Iris pigment epithelial cell (primary cell): Measurements from ENCODE around the gene LONP2.
A peak's percentile ranks its signal among the peaks of the same experiment; 100 is the strongest.

ENCODE experiments used
- DNase-seq: peaks from one replicate; pipeline ENCODE4 v3.0.0-alpha.2; 2011; ENCODE audit warnings: low read depth

Gene LONP2, protein sequence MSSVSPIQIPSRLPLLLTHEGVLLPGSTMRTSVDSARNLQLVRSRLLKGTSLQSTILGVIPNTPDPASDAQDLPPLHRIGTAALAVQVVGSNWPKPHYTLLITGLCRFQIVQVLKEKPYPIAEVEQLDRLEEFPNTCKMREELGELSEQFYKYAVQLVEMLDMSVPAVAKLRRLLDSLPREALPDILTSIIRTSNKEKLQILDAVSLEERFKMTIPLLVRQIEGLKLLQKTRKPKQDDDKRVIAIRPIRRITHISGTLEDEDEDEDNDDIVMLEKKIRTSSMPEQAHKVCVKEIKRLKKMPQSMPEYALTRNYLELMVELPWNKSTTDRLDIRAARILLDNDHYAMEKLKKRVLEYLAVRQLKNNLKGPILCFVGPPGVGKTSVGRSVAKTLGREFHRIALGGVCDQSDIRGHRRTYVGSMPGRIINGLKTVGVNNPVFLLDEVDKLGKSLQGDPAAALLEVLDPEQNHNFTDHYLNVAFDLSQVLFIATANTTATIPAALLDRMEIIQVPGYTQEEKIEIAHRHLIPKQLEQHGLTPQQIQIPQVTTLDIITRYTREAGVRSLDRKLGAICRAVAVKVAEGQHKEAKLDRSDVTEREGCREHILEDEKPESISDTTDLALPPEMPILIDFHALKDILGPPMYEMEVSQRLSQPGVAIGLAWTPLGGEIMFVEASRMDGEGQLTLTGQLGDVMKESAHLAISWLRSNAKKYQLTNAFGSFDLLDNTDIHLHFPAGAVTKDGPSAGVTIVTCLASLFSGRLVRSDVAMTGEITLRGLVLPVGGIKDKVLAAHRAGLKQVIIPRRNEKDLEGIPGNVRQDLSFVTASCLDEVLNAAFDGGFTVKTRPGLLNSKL

DNA sequence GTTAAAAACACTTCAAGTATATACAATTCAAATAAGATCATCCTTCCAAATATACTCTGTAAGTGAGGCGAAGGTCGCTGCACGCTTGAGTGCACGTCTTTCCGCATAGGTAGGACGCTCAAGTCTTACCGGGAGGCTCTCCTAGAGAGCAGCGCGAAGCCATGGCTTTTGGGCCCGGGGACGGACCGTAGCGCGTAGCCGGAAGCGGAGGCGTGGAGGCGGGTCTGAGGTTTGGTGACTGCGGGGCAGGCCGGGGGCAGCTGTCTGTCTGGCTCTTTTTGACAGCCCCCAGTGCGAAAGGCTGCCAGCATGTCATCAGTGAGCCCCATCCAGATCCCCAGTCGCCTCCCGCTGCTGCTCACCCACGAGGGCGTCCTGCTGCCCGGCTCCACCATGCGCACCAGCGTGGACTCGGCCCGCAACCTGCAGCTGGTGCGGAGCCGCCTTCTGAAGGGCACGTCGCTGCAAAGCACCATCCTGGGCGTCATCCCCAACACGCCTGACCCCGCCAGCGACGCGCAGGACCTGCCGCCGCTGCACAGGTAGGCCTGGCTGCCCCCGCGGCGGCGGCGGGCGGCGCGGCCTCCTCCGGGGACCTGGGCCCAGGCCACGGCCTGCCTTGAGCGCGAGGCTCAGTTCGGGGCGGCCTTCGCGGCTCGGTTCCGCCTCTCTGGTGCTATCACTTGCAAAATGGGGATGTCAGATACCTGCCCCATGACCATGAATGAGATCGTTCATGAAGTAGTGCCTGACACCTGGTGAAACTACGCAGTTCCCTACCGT lies at the start of gene LONP2:
TSS of gene LONP2 (plus strand) at position 221 of the 783 bp plus-strand sequence. CDS start at position 310, 89 bp downstream.
- DNase-seq: peak; percentile 91

DNA sequence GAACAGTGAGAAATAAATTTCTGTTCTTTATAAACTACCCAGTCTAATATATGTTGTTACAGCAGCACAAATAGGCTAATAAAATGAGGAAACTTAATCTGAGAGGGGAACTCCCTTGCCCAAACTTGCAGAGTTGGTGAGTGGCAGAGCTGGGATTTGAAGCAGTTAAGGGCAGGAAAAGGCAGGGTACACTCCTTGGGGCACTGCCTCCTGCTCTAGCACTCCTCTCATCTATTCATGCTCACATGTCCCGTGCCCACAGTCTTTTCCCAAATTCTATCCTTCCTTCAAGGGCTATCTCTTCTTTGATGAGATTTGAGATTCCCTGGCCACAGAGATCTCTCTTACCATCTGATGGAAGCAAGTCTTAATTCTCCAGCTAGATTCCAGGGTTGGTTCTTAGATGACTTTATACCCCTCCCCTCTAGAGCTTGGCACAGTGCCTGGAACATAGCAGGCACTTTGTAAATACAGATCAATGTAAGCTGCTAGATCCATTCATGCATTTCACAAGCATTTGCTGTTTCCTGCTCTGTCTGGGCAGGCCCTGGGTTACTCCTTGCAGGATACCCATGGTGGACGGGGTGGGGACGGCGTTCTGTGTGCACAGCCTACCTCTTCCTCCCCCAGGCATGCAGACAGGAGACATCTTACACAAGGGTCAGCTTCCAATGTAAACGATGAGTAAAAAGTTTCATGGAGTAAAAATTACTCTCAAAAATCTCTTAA lies 49.1 kb upstream of the LONP2 start:
- peak; percentile 76 for DNase-seq

DNA sequence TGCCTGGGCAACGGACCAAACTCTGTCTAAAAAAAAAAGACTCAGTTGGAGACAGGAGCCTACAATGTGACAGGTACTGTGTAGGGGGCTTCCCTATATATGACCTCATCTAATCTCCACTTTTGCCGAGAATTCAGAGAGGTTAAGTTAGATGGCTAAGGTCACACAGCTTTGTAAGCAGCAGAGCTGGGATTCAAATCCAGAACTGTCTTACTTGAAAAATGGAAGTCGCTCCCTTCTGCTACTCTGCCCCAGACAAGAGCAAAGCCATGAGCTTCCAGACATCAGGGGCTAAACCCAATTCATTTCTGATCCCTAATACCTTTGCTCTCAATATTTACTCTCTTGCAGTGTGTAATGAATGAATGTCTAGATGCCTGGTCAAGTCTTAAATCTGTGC lies 46.8 kb upstream of the LONP2 start:
- DNase-seq: no peak

DNA sequence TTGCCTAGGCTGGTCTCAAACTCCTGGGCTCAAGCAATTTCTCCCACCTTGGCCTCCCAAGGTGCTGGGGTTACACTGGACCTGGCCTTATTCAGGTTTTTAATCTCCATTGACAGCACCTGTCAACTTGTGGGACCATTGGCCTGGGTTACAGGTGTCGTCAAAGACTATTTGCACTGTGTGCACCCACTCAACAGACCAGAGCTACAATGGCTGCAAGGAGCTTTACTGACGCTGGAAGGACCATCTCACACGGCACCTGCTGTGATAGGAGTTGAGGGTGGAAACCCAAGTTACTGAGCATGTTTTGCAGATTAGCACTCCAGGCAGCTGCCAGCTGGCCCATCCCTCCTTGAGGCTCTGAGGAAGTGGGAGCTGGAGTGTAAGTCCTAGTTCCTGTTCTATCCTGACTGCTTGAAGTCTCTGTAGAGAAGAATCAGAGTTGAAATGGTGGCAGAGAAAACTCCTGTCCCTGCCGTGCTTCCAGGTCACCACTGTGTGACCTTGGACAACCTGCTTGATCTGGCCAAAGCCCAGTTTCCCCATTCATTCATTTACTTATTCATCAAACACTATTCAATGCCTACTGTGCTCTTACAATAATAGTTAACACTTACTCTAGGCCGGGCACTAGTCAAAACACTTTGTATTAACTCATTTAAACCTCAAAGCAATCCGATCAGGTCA lies 42.4 kb upstream of the LONP2 start:
- DNase-seq: no peak

DNA sequence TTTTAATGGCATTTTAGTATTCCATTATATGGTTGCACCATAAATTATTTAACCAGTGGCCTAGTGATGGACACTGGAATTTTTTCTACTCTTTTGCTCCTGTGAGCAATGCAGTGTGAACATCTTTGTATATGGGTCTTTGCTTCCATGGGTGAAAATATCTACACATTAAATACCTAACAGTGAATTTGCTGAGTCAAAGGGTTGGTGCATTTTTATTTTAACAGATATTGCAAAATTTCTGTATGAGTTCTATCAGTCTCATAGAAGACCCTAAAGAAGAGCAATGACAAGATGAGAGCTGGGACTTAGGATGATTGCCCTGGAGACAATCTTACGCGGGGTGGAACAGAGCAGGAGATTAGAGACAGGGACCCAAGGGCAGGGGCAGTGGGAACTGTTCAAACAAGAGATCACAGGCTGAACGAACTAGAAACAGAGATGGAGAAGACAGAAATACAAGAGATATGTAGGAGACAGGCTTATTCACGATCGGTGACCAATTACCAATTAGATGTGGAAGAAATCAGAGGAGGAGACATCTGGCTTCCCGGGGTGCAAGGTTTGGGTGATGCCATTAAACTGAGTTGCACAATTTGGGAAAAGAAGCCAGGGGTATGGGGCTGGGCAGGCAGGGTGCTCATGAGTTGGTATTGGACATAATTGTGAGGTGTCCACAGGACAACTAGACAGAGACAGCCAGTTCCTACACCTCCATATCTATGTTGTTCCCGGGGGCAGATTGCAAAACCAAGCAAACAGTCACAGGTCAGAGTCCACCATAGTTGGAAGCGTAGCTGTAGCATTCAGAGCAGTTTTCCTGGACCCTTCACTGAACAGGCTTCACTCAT lies 39.9 kb upstream of the LONP2 start:
- DNase-seq: no peak

DNA sequence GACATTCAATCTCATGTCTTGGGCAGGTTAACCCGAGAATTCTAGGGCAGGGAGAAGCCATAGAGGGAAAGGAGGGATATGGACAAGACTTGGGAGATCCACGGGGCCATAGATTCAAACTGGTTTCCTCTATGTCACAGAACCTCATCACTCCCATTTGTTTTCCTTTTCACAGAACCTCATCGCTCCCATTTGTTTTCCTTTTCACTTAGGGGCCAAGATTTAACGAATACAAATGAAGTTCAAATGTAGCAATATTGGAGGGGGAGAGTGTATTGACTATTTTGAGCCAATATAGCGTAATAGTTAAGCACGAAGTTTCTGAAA lies 39.3 kb upstream of the LONP2 start:
- no peak for DNase-seq

DNA sequence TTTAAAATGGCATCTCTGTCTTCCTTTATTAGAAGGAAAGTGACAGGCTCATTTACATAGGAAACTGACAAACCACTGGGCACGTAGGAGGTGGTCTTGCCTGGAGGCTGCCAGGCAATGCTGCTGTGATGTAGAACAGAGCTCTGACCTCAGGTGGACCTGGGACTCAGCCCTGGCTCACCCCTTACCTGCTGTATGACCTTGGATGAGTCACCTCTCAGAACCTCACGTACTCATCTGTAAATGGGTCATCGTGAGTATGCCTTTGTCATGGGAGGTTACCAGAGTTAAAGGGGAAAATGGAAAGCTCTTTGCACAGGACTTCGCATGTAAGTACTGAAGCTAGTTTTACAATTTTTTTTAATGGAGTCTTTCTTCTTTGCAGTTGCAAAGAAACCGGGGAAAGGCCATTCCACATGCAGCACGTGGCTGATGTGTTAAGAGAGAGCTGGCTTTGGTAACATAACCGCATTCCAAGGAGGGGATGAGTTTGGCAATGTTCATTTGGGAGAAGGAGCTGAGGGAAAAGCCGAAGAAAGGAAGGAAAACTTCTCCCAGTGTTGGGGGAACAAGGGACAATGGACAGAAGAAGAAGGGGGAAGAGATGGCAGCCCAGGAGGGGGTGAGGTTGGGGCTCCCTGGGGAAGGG lies 37.4 kb upstream of the LONP2 start:
- DNase-seq: no peak

DNA sequence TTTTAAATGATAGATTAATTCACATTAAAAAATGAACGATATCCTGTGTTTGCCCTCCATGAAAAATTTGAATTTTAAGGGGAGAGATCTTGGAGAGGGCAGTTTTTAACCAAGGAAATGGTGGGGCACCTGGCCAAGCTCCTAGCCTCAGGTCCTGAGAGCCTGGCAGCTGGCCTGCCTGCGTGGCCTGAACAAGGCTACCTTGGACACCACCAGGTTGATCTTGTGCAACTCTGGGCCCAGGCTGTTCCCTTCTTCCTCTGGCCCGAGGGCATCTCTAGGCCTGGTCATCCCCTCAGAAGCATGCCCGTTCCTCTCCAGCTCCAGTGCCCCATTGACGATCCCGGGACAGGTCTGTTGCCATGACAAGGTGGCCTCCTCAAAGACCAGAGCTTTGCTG lies 33.4 kb upstream of the LONP2 start:
- no peak for DNase-seq

DNA sequence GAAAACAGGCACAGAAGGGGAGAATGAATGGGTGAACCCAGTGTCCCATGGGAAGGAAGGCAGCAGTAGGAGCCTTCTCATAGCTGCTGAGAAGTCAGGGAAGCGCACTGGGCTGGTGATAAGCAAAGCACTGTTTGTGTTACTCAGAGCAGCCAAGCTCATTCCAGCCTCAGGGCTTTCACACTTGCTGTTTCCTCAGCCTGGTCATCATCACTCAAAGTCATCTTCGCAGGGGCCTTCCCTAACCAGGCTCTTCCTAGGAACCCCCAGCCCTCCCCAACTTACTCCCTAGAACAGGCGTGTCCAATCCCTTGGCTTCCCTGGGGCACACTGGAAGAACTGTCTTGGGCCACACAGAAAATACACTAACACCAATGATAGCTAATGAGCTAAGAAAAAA lies 32.1 kb upstream of the LONP2 start:
- no peak for DNase-seq

DNA sequence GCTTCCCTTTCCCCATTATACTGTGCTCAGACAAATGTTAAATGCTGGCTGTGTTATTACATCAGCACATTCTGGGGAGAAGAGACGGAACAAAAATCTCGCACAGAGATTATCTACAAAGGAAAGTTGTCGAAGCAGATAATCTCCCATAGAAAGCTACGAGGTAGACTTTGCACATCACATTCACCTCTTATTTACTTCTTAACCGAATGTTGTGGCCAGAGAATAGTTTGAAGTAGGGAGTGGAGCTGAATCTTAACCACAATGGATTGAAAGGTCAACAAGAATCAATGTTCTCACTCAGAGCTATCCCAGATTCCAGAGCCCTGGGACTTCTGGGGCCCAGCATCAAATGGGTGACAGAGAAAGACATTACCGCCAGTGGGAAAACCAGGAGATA lies 28.4 kb upstream of the LONP2 start:
- DNase-seq: no peak

DNA sequence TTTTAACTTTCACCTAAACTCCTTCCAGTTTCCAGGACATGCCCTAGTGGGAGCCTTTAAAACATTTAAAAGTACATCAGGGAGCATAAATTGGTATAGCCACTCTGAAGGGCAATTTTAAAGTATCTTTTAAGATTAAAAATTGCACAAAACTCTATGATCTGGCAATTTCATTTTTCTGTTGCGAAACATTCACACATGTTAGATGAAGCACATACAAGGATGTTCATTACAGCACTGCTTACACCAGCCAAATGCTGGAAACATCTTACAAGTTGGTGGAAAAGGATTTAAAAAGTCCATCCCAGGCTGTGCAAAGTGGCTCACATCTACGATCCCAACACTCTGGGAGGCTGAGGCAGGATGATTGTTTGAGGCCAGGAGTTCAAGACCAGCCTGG lies 26.4 kb upstream of the LONP2 start:
- DNase-seq: no peak

DNA sequence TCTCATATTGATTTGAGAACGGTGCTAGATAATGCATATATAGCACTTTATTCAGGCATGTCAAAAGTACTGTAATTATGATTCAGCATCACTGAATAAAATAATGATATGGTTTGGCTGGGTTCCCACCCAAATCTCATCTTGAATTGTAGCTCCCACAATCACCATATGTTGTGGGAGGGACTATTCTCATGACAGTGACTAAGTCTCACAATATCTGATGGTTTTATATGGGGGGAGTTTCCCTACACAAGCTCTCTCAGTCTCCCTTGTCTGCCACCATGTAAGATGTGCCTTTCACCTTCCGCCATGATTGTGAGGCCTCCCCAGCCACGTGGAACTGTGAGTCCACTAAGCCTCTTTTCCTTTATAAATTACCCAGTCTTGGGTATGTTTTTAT lies 25.6 kb upstream of the LONP2 start:
- DNase-seq: no peak

DNA sequence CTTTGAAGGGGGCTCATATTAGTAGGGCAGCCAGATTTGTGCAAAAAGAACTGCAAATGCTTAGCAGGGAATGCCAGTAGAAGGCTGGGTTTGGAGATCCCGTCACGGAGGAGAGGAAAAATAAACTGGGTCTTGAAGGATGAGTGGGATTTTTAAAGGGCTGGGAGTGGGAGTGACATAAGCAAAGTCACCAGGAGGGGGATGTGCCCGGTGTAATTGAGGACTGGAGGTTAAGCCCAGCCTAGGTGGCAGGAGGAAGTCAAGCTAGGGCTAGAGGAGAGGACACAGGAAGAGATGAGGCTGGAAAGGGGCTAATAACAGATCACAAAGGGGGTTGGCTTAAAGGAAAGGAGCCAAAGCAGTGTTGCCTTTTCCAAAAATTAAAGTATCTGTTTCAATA lies 23.2 kb upstream of the LONP2 start:
- DNase-seq: no peak

DNA sequence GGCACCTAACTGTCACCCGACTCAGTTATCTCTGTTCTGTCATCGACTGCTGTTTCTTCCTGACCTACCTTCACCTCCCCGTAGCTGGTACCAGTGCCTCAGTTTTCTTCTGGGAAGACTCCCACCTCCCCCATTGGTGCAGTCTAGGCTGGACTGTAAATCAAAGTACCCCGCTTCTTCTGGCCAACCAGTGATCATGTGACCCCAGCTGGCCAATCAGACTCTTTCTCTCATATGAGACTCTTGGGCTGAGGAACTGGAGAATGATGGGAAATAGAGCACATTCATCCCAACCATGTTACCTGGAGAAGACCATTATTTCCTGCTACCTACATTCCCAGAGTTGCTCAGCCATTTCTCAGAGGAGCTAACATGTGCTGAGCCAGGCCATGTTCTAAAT lies 20.6 kb upstream of the LONP2 start:
- no peak for DNase-seq

DNA sequence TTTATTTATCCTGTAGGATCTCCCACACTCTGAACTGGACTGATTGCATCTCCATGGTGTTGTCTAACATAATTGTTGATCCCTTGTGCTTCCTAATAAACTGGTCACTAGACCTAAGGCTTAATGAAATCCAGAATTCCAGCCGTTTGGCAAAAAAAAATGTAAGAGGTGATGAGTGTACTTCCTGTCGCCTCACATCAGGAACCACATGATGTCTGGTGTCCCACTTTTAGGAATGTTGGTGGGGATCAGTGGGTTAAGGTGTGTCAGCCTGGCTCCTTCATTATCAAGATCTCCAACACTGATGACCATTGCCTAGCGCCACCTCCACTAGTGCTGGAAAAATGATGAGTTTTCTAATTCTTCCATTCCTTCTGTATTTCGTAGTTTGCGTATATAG lies 18.6 kb upstream of the LONP2 start:
- DNase-seq: no peak

DNA sequence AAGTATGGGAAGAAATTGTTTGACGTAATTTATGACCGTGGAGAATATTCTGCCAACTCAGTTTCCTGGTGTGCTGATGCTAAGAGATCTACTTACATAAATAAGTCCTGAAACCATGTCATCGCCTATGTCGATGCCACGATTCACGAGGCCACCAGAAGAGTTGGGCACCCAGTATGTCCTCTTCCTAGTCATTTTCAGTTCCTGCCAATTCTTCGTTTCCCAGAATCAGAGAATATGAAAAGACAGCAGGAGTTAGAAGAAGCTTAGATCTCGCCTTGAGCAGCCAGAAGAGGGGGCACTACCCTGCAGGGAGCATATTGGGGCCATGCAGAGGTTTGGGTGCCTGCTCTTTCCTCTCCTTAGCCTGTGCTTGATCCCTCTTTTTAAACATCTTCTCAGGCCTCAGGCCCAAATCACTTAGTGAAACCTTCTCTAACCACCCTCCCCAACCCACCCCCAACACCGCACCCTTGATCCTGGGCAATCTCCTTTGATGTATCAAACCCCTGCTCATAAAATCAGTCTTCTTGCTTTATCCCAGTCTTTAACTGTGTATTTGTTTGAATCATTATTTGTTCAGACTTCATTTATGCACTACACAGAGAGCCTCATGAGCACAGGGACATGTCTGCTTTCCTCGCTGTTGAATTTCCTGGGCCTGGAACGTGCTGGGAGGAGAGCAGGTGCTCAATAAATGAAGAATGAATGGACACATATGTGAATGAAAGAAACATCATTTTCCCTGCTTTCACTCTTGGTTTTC lies 12.2 kb upstream of the LONP2 start:
- DNase-seq: peak; percentile 65

DNA sequence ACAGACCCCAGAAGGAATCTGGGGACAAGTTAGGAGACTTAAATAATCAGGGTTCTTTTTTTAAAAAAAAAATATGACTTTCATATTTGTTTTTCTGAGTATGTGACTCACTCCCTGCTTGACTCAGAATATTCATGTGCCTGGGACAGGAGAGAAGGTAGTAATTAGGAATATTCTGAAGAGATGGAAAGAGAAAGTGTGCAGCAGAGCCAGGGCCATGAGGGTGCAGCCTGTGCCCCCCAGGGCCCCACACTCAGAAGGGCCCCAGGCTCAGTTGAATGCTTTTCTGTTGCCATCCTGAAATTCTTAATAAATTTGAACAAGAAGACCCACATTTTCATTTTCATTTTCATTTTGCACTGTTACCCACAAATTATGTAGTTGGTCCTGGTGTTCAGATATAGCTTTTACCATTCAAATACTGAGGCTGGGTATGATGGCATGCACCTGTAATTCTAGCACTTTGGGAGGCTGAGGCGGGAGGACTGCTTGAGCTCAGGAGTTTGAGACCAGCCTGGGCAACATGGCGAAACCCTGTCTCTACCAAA lies 11.5 kb upstream of the LONP2 start:
- DNase-seq: peak; percentile 26

DNA sequence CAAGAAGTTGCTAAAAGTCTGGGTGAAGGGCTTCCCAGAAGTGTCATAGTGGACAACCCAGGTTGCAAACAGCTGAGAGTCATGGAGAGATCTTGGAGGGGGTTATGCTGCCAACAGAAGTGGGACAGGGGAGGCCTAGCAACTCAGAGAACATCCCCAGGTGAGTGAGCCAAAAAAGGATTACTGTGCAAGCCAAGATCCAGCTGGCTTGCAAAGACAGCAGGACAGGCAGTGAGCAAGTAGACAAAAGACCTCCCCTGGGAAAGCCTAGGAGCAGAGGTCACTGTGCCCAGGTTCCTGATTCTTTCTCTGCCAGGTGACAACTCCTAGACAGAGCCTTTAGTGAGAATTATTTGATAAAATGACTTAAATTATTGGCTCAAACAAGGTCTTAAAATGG lies 9.5 kb upstream of the LONP2 start:
- DNase-seq: no peak

DNA sequence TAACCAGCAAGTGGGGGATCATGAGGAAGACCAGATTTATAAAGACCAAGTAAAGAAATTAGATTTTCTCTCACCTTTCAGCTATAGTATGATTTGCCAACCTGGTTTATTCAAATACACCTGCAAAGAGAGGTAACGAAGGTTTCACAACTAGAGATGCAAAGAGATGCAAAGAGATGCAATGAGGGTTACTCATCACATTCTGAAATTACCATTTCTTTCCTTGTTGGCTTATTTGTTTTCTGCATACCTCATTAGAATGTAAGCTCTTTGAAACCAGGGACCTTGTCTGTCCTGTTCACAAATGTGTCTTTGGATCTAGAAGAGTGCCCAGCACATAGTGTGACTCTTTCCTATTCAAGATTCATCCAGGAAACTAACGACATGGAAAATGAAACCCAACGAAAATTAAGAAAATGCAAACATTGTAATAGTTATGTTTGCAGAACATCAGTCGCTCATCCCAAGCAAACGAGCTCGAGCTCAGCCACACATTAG lies 9.0 kb upstream of the LONP2 start:
- DNase-seq: no peak
